GM23338 (cell line): Measurements from ENCODE around the gene XPNPEP2. TPM values are rescaled to one million over a fixed set of nuclear protein-coding genes. Genes with fewer than 3 reads are reported as not detected.

Source experiments
- ATAC-seq: fragments of 200-7000 bp; cut with Tn5 transposase; 3 replicates; pipeline ENCODE4 v1.9.1; 2020
- DNase-seq: peaks from one replicate; pipeline ENCODE4 v3.0.0-alpha.2; 2015; ENCODE audit warnings: low spot score
- H2AFZ ChIP-seq: fragments of 200-600 bp; sonication (generic); 2 replicates; pipeline ENCODE4 v1.8.0; 2016; ENCODE audit warnings: antibody characterized with exemption, mild to moderate bottlenecking, moderate library complexity
- H3F3A ChIP-seq: fragments of 200-600 bp; sonication (generic); replicated peaks from 2 replicates; pipeline ENCODE4 v1.8.0; 2017; ENCODE audit warnings: antibody characterized with exemption, mixed run types, low read depth
- H3K27ac ChIP-seq: fragments of 200-600 bp; sonication (generic); 2 replicates; pipeline ENCODE4 v1.6.1; 2016; ENCODE audit warnings: low read depth
- H3K27me3 ChIP-seq: fragments of 200-600 bp; sonication (generic); 2 replicates; pipeline ENCODE4 v1.8.0; 2016; ENCODE audit warnings: mild to moderate bottlenecking, mixed run types, moderate library complexity; ENCODE audit not compliant: insufficient read depth
- H3K36me3 ChIP-seq: fragments of 200-600 bp; sonication (generic); 2 replicates; pipeline ENCODE4 v1.8.0; 2016; ENCODE audit warnings: mild to moderate bottlenecking; ENCODE audit not compliant: insufficient read depth
- H3K4me1 ChIP-seq: fragments of 200-600 bp; sonication (generic); 2 replicates; pipeline ENCODE4 v1.8.0; 2016; ENCODE audit warnings: mild to moderate bottlenecking, moderate library complexity; ENCODE audit not compliant: insufficient read depth
- H3K4me2 ChIP-seq: fragments of 200-600 bp; sonication (generic); 2 replicates; pipeline ENCODE4 v1.7.1; 2017; ENCODE audit warnings: mixed run types
- H3K4me3 ChIP-seq: fragments of 200-600 bp; sonication (generic); 2 replicates; pipeline ENCODE4 v1.6.1; 2016; ENCODE audit warnings: mixed run types
- H3K79me2 ChIP-seq: fragments of 200-600 bp; sonication (generic); replicated peaks from 2 replicates; pipeline ENCODE4 v1.8.0; 2017; ENCODE audit warnings: mild to moderate bottlenecking; ENCODE audit not compliant: insufficient read depth
- H3K9me2 ChIP-seq: fragments of 200-600 bp; sonication (generic); 2 replicates; pipeline ENCODE4 v1.8.0; 2017; ENCODE audit not compliant: insufficient read depth
- H4K20me1 ChIP-seq: fragments of 200-600 bp; sonication (generic); replicated peaks from 2 replicates; pipeline ENCODE4 v1.8.0; 2017; ENCODE audit warnings: mild to moderate bottlenecking; ENCODE audit not compliant: insufficient read depth
- H3K27ac Mint-ChIP-seq: 2 replicates; pipeline ENCODE4 v1.8.0; 2020; ENCODE audit warnings: inconsistent platforms, mild to moderate bottlenecking, moderate library complexity, mixed read lengths
- H3K27me3 Mint-ChIP-seq: 3 replicates; pipeline ENCODE4 v1.8.0; 2022; ENCODE audit warnings: low read depth, mild to moderate bottlenecking, moderate library complexity, mixed read lengths, inconsistent platforms; ENCODE audit not compliant: insufficient read depth, poor library complexity
- H3K36me3 Mint-ChIP-seq: 3 replicates; pipeline ENCODE4 v1.8.0; 2021; ENCODE audit warnings: low read depth, mild to moderate bottlenecking, inconsistent platforms, moderate library complexity, mixed read lengths
- H3K4me1 Mint-ChIP-seq: 3 replicates; pipeline ENCODE4 v1.8.0; 2020; ENCODE audit warnings: mild to moderate bottlenecking, inconsistent platforms, mixed read lengths
- H3K4me3 Mint-ChIP-seq: 3 replicates; pipeline ENCODE4 v1.8.0; 2021; ENCODE audit warnings: moderate library complexity, mild to moderate bottlenecking, inconsistent platforms, mixed read lengths
- H3K9me3 Mint-ChIP-seq: 3 replicates; pipeline ENCODE4 v1.8.0; 2020; ENCODE audit warnings: moderate library complexity, mild to moderate bottlenecking, inconsistent platforms, mixed read lengths
- CREB1 ChIP-seq: fragments of 250-450 bp; sonication (Bioruptor Pico); IDR thresholded peaks from 2 replicates; pipeline ENCODE4 v1.5.0; 2020; ENCODE audit warnings: low read depth, mild to moderate bottlenecking, moderate library complexity
- EZH2 ChIP-seq: fragments of 200-600 bp; sonication (generic); IDR thresholded peaks from one replicate; pipeline ENCODE4 v1.8.0; 2017; ENCODE audit warnings: antibody characterized with exemption, mild to moderate bottlenecking, low read depth; ENCODE audit not compliant: unreplicated experiment
- EZH2phosphoT487 ChIP-seq: fragments of 200-600 bp; sonication (generic); IDR thresholded peaks from one replicate; pipeline ENCODE4 v1.8.1; 2018; ENCODE audit warnings: antibody characterized with exemption; ENCODE audit not compliant: unreplicated experiment
- JUNB ChIP-seq: IDR thresholded peaks from one replicate; pipeline ENCODE4 v1.6.1; 2016; ENCODE audit warnings: antibody characterized with exemption; ENCODE audit not compliant: unreplicated experiment
- NANOG ChIP-seq: IDR thresholded peaks from 2 replicates; pipeline ENCODE4 v1.6.1; 2016; ENCODE audit warnings: antibody characterized with exemption, borderline replicate concordance
- POLR2AphosphoS5 ChIP-seq: IDR thresholded peaks from 2 replicates; pipeline ENCODE4 v1.6.1; 2016; ENCODE audit warnings: antibody characterized with exemption, low read depth
- STAT1 ChIP-seq: IDR thresholded peaks from one replicate; pipeline ENCODE4 v1.6.1; 2016; ENCODE audit warnings: antibody characterized with exemption; ENCODE audit not compliant: unreplicated experiment
- ZNF114 ChIP-seq: fragments of 250-450 bp; sonication (Bioruptor Pico); IDR thresholded peaks from 2 replicates; pipeline ENCODE4 v1.5.0; 2020; ENCODE audit warnings: mild to moderate bottlenecking, moderate library complexity
- ZNF331 ChIP-seq: fragments of 250-450 bp; sonication (Bioruptor Pico); IDR thresholded peaks from 2 replicates; pipeline ENCODE4 v1.5.0; 2020; ENCODE audit warnings: low read depth, mild to moderate bottlenecking, moderate library complexity
- ZNF462 ChIP-seq: fragments of 250-450 bp; sonication (Bioruptor Pico); IDR thresholded peaks from 2 replicates; pipeline ENCODE4 v1.5.0; 2020; ENCODE audit warnings: mild to moderate bottlenecking, moderate library complexity
- polyA plus RNA-seq: library from polyadenylated mRNA; unstranded; fragments of >200 nt; fragmentation: Nextera tagmentation; extraction: Ambion mirVana; gene quantifications from 2 replicates; pipeline ENCODE4 v1.2.1, GENCODE V29; 2016
- total RNA-seq: library from RNA; depleted of rRNA; stranded (reverse); fragments of >200 nt; shearing (Covaris generic); gene quantifications from 2 replicates; pipeline ENCODE4 v1.2.3, GENCODE V29; 2014
- TF ChIP-seq, protein P1 (sequence below), 2 experiments: fragments of 200-600 bp in 1 of 2; sonication (generic) in 1 of 2; conservative IDR thresholded peaks; 2 replicates each; pipeline versions ENCODE4 v1.5.1 to v1.6.1; 2016 to 2017; ENCODE audit warnings: antibody characterized with exemption in 2 of 2, low read depth in 2 of 2, mild to moderate bottlenecking in 2 of 2, moderate library complexity in 1 of 2
- TF ChIP-seq, protein P2 (sequence below): IDR thresholded peaks from one replicate; pipeline ENCODE4 v1.6.1; 2018; ENCODE audit warnings: antibody characterized with exemption; ENCODE audit not compliant: unreplicated experiment
- TF ChIP-seq, protein P3 (sequence below): IDR thresholded peaks from 2 replicates; pipeline ENCODE4 v1.6.1; 2016; ENCODE audit warnings: antibody characterized with exemption

XPNPEP2 gene
- total and polyA plus RNA-seq, 2 experiments from 2014 or later: not detected

DNA sequence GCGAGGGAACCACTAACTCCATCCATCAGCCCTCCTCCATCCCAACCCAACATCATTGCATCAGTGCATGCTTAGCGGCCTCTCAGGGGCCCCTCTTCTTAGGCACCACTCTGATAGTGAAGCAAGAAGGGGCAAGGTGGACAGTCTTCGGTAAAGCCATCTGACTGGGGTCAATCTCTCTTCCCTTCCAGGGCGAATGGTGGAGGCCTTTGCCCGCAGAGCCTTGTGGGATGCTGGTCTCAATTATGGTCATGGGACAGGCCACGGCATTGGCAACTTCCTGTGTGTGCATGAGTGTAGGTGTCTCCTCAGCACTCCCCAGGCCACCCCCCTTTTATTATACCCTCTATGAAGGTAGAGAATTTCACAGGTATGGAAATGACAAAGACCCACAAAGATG is 22.2 kb downstream of the XPNPEP2 start (continued):
- no peak for TF ChIP-seq POLR2AphosphoS5
- TF ChIP-seq ZNF114 (CRISPR knock-in tag): no peak

GRCh38 chrX:129761596-129761995 is 22.8 kb downstream of the XPNPEP2 start:
- no peaks in the 10 kb centered on the region for H3K79me2 ChIP-seq
- Mint-ChIP-seq H3K27ac (no peak overlapping the region), H3K27me3 (peaks cover 6% of the 10 kb centered on the region), H3K4me3 (no peak overlapping the region), H3K4me1 (no peaks in the 10 kb centered on the region), H3K36me3 (no peaks in the 10 kb centered on the region), H3K9me3 (no peaks in the 10 kb centered on the region)
- DNase-seq (no peak), ATAC-seq (no peak)
- no peaks in the 10 kb centered on the region for H4K20me1 ChIP-seq
- H3K27ac ChIP-seq: no peak overlapping the region
- no peak overlapping the region for H2AFZ ChIP-seq
- H3K4me2 ChIP-seq: no peak overlapping the region
- no peaks in the 10 kb centered on the region for H3F3A ChIP-seq
- no peaks in the 10 kb centered on the region for H3K36me3 ChIP-seq
- TF ChIP-seq ZNF462 (CRISPR knock-in tag) (no peak), STAT1 (no peak), ZNF331 (CRISPR knock-in tag) (no peak), NANOG (no peak), CREB1 (no peak), ZNF114 (CRISPR knock-in tag) (no peak), POLR2AphosphoS5 (no peak), EZH2phosphoT487 (no peak), JUNB (no peak), EZH2 (no peak)
- TF ChIP-seq, protein P1, sequence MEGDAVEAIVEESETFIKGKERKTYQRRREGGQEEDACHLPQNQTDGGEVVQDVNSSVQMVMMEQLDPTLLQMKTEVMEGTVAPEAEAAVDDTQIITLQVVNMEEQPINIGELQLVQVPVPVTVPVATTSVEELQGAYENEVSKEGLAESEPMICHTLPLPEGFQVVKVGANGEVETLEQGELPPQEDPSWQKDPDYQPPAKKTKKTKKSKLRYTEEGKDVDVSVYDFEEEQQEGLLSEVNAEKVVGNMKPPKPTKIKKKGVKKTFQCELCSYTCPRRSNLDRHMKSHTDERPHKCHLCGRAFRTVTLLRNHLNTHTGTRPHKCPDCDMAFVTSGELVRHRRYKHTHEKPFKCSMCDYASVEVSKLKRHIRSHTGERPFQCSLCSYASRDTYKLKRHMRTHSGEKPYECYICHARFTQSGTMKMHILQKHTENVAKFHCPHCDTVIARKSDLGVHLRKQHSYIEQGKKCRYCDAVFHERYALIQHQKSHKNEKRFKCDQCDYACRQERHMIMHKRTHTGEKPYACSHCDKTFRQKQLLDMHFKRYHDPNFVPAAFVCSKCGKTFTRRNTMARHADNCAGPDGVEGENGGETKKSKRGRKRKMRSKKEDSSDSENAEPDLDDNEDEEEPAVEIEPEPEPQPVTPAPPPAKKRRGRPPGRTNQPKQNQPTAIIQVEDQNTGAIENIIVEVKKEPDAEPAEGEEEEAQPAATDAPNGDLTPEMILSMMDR (conservative IDR thresholded peaks at IDR 0.05; ENCODE audit: low read depth in 2 of 2): no peak
- TF ChIP-seq, protein P2, sequence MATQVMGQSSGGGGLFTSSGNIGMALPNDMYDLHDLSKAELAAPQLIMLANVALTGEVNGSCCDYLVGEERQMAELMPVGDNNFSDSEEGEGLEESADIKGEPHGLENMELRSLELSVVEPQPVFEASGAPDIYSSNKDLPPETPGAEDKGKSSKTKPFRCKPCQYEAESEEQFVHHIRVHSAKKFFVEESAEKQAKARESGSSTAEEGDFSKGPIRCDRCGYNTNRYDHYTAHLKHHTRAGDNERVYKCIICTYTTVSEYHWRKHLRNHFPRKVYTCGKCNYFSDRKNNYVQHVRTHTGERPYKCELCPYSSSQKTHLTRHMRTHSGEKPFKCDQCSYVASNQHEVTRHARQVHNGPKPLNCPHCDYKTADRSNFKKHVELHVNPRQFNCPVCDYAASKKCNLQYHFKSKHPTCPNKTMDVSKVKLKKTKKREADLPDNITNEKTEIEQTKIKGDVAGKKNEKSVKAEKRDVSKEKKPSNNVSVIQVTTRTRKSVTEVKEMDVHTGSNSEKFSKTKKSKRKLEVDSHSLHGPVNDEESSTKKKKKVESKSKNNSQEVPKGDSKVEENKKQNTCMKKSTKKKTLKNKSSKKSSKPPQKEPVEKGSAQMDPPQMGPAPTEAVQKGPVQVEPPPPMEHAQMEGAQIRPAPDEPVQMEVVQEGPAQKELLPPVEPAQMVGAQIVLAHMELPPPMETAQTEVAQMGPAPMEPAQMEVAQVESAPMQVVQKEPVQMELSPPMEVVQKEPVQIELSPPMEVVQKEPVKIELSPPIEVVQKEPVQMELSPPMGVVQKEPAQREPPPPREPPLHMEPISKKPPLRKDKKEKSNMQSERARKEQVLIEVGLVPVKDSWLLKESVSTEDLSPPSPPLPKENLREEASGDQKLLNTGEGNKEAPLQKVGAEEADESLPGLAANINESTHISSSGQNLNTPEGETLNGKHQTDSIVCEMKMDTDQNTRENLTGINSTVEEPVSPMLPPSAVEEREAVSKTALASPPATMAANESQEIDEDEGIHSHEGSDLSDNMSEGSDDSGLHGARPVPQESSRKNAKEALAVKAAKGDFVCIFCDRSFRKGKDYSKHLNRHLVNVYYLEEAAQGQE: no peak
- TF ChIP-seq, protein P3, sequence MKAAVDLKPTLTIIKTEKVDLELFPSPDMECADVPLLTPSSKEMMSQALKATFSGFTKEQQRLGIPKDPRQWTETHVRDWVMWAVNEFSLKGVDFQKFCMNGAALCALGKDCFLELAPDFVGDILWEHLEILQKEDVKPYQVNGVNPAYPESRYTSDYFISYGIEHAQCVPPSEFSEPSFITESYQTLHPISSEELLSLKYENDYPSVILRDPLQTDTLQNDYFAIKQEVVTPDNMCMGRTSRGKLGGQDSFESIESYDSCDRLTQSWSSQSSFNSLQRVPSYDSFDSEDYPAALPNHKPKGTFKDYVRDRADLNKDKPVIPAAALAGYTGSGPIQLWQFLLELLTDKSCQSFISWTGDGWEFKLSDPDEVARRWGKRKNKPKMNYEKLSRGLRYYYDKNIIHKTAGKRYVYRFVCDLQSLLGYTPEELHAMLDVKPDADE: no peak
- H3K27me3 ChIP-seq: no peaks in the 10 kb centered on the region
- H3K4me1 ChIP-seq: no peaks in the 10 kb centered on the region
- no peak overlapping the region for H3K4me3 ChIP-seq
- H3K9me2 ChIP-seq: no peaks in the 10 kb centered on the region
